HCT116 (cell line): ENCODE measurements around the gene SPATA20. TPM values are rescaled to one million over a fixed set of nuclear protein-coding genes. Genes with fewer than 3 reads are reported as not detected.

Source experiments
- ATAC-seq: fragments of 200-7000 bp; cut with Tn5 transposase; 2 replicates; pipeline ENCODE4 v1.9.1; 2020; ENCODE audit warnings: mild to moderate bottlenecking, moderate library complexity
- BruUV-seq: library from RNA; stranded (reverse); fragments of 400-500 nt; replicated peaks from 2 replicates; lab custom pipeline; 2021; lab: Mats Ljungman, UMichigan
- CTCF ChIA-PET: fragments of 300-600 bp; sonication (Branson Sonifier 250); formaldehyde crosslinking; loops from one replicate; lab custom pipeline; 2021; ENCODE audit warnings: antibody characterized with exemption; lab: Charles Lee
- POLR2A ChIA-PET: fragments of 300-600, 350-600 bp; sonication (Branson Sonifier 250); formaldehyde crosslinking; loops from one replicate; lab custom pipeline; 2021; ENCODE audit warnings: antibody characterized with exemption; lab: Charles Lee
- RAD21 ChIA-PET, 2 experiments: fragments of 300-600 bp; sonication (Branson Sonifier 250); formaldehyde crosslinking; loops; one replicate each; lab custom pipeline; 2023; ENCODE audit warnings: low total read pairs in 2 of 2; ENCODE audit not compliant: uncharacterized antibody in 2 of 2, unreplicated experiment in 2 of 2, low non-redundant PET in 1 of 2; lab: Charles Lee
- DNase-seq: peaks from one replicate; pipeline ENCODE4 v3.0.0-alpha.2; 2010; ENCODE audit warnings: low read depth, low spot score
- H2AFZ ChIP-seq: fragments of 200-600 bp; shearing (Covaris generic), sonication (generic); 2 replicates; pipeline ENCODE4 v1.6.1; 2017; ENCODE audit warnings: low read depth, mixed run types, mixed read lengths, antibody characterized with exemption, low read length; ENCODE audit not compliant: poor library complexity, severe bottlenecking
- H3K27ac ChIP-seq: 2 replicates; pipeline ENCODE4 v1.5.1; 2012; ENCODE audit warnings: low read depth, low read length
- H3K27me3 ChIP-seq: fragments of 200-600 bp; sonication (generic); 2 replicates; pipeline ENCODE4 v1.6.1; 2016; ENCODE audit warnings: mixed run types, low read length, mixed read lengths; ENCODE audit not compliant: insufficient read depth
- H3K36me3 ChIP-seq, 2 experiments: fragments of 200-500 bp in 1 of 2; fragments of 200-600 bp in 1 of 2; sonication (Bioruptor generic) in 1 of 2; sonication (generic) in 1 of 2; 2 replicates each; pipeline versions ENCODE4 v1.5.1 to v1.6.1; 2014 to 2016; ENCODE audit warnings: low read length in 2 of 2, inconsistent platforms in 1 of 2, mixed read lengths in 1 of 2, mixed run types in 1 of 2; ENCODE audit not compliant: insufficient read depth in 2 of 2, control insufficient read depth in 1 of 2
- H3K4me1 ChIP-seq, 2 experiments: fragments of 200-600 bp in 1 of 2; sonication (generic) in 1 of 2; 2 replicates each; pipeline versions ENCODE4 v1.5.1 to v1.6.1; 2012 to 2017; ENCODE audit warnings: low read length in 2 of 2, inconsistent platforms in 1 of 2, mild to moderate bottlenecking in 1 of 2, mixed read lengths in 1 of 2, mixed run types in 1 of 2, moderate library complexity in 1 of 2; ENCODE audit not compliant: insufficient read depth in 2 of 2, control insufficient read depth in 1 of 2
- H3K4me2 ChIP-seq: fragments of 200-600 bp; sonication (generic); 2 replicates; pipeline ENCODE4 v1.6.1; 2017; ENCODE audit warnings: mixed run types, low read length, mixed read lengths
- H3K4me3 ChIP-seq, 2 experiments: fragments of 200-600 bp in 1 of 2; sonication (generic) in 1 of 2; replicated peaks in 1 of 2; 2 replicates each; pipeline ENCODE4 v1.5.1; 2011 to 2016; ENCODE audit warnings: low read length in 2 of 2, control low read depth in 1 of 2, low read depth in 1 of 2, mild to moderate bottlenecking in 1 of 2, mixed read lengths in 1 of 2, mixed run types in 1 of 2
- H3K79me2 ChIP-seq: fragments of 200-600 bp; sonication (generic); 2 replicates; pipeline ENCODE4 v1.6.1; 2017; ENCODE audit warnings: mild to moderate bottlenecking, mixed run types, low read length, moderate library complexity, mixed read lengths; ENCODE audit not compliant: insufficient read depth
- H3K9ac ChIP-seq: fragments of 200-600 bp; sonication (generic); 2 replicates; pipeline ENCODE4 v1.6.1; 2016; ENCODE audit warnings: low read length, mixed read lengths
- H3K9me2 ChIP-seq: fragments of 200-600 bp; sonication (generic), shearing (Covaris generic); 2 replicates; pipeline ENCODE4 v1.6.1; 2017; ENCODE audit warnings: mixed run types, mild to moderate bottlenecking, moderate library complexity; ENCODE audit not compliant: insufficient read depth
- H3K9me3 ChIP-seq, 2 experiments: fragments of 200-500 bp in 1 of 2; fragments of 200-600 bp in 1 of 2; sonication (Bioruptor generic) in 1 of 2; sonication (generic) in 1 of 2; 2 replicates each; pipeline ENCODE4 v1.6.1; 2014 to 2017; ENCODE audit warnings: low read length in 2 of 2, mixed read lengths in 2 of 2, inconsistent platforms in 1 of 2, low read depth in 1 of 2, mild to moderate bottlenecking in 1 of 2, mixed run types in 1 of 2, moderate library complexity in 1 of 2; ENCODE audit not compliant: control insufficient read depth in 1 of 2, insufficient read depth in 1 of 2
- H4K20me1 ChIP-seq: fragments of 200-600 bp; sonication (generic), shearing (Covaris generic); 2 replicates; pipeline ENCODE4 v1.6.1; 2017; ENCODE audit warnings: mixed run types, mild to moderate bottlenecking, moderate library complexity; ENCODE audit not compliant: insufficient read depth
- ATF3 ChIP-seq: IDR thresholded peaks from 2 replicates; pipeline ENCODE4 v1.6.1; 2012
- CEBPB ChIP-seq: IDR thresholded peaks from 2 replicates; pipeline ENCODE4 v1.6.1; 2012; ENCODE audit warnings: low read depth
- EZH2 ChIP-seq: fragments of 200-600 bp; sonication (generic); IDR thresholded peaks from 2 replicates; pipeline ENCODE4 v1.6.1; 2017; ENCODE audit warnings: antibody characterized with exemption, mixed run types
- EZH2phosphoT487 ChIP-seq: fragments of 200-600 bp; IDR thresholded peaks from 2 replicates; pipeline ENCODE4 v1.6.1; 2018; ENCODE audit warnings: antibody characterized with exemption, borderline replicate concordance
- JUND ChIP-seq: IDR thresholded peaks from 2 replicates; pipeline ENCODE4 v1.6.1; 2012
- MAX ChIP-seq: IDR thresholded peaks from 2 replicates; pipeline ENCODE4 v1.6.1; 2012
- RAD21 ChIP-seq: IDR thresholded peaks from 2 replicates; pipeline ENCODE4 v1.6.1; 2012; ENCODE audit warnings: low read depth, mild to moderate bottlenecking
- REST ChIP-seq: IDR thresholded peaks from 2 replicates; pipeline ENCODE4 v1.6.1; 2012; ENCODE audit warnings: low read depth
- SP1 ChIP-seq: IDR thresholded peaks from 2 replicates; pipeline ENCODE4 v1.6.1; 2012; ENCODE audit warnings: low read depth
- SRF ChIP-seq: IDR thresholded peaks from 2 replicates; pipeline ENCODE4 v1.6.1; 2012; ENCODE audit warnings: low read depth
- YY1 ChIP-seq: IDR thresholded peaks from 2 replicates; pipeline ENCODE4 v1.6.1; 2011; ENCODE audit warnings: low read length, low read depth, moderate library complexity, mild to moderate bottlenecking; ENCODE audit not compliant: insufficient replicate concordance; ENCODE audit errors: extremely low read depth
- ZNF274 ChIP-seq: fragments of 200-500 bp; sonication (Bioruptor generic); IDR thresholded peaks from 2 replicates; pipeline ENCODE4 v1.6.1; 2014; ENCODE audit warnings: mild to moderate bottlenecking, low read depth, low read length, inconsistent platforms
- intact Hi-C: fragments of 100-400 bp; cut with micrococcal nuclease; formaldehyde crosslinking; loops from 2 replicates; pipeline ENCODE4 v1.10.0; 2022
- total RNA-seq: library from RNA; stranded (reverse); gene quantifications from one replicate; pipeline ENCODE4 v1.2.1, GENCODE V29; 2021; ENCODE audit not compliant: unreplicated experiment

Gene SPATA20
- total RNA-seq, 1 experiment from 2014 or later = 57.5 TPM

GRCh38 chr17:50580646-50581045, 33.7 kb downstream of the SPATA20 start:
- H3K79me2 ChIP-seq = no peaks in the 10 kb centered on the region
- no peaks in the 10 kb centered on the region for H4K20me1 ChIP-seq
- no peak overlapping the region for H3K4me3 ChIP-seq
- H3K27ac ChIP-seq = no peak overlapping the region
- no peaks in the 10 kb centered on the region for H3K36me3 ChIP-seq
- H3K9me3 ChIP-seq = no peaks in the 10 kb centered on the region
- no peak for ATAC-seq
- no peak for DNase-seq
- TF ChIP-seq RAD21 (no peak), MAX (no peak), SRF (no peak), CEBPB (no peak), REST (no peak), YY1 (no peak), EZH2 (no peak), EZH2phosphoT487 (no peak), ZNF274 (no peak), ATF3 (no peak), JUND (no peak), SP1 (no peak)
- CTCF ChIA-PET = no interaction called here
- H2AFZ ChIP-seq = no peak overlapping the region
- no peak overlapping the region for H3K9ac ChIP-seq
- RAD21 ChIA-PET = no interaction called here
- no peaks in the 10 kb centered on the region for H3K27me3 ChIP-seq
- BruUV-seq = no TSS peak
- H3K9me2 ChIP-seq = no peaks in the 10 kb centered on the region
- POLR2A ChIA-PET = no interaction called here
- H3K4me1 ChIP-seq = no peaks in the 10 kb centered on the region
- no peak overlapping the region for H3K4me2 ChIP-seq
- intact Hi-C loops = no loop called here
